Endothelial cell of umbilical vein (primary cell): Measurements from ENCODE around the gene MRTFA.

Experiments used
- POLR2A ChIP-seq: IDR thresholded peaks from 2 replicates; pipeline ENCODE4 v1.6.1; 2012; ENCODE audit warnings: low read depth, mild to moderate bottlenecking, control low read depth, low read length
- TF ChIP-seq, protein P1 (sequence below), 2 donors: IDR thresholded peaks; 1 replicate in 1 of 2; 2 replicates in 1 of 2; pipeline ENCODE4 v1.5.1; 2011; ENCODE audit warnings: low read length in 2 of 2, mild to moderate bottlenecking in 2 of 2, moderate library complexity in 2 of 2, control low read depth in 1 of 2, inconsistent platforms in 1 of 2, low read depth in 1 of 2; ENCODE audit not compliant: insufficient read depth in 1 of 2; ENCODE audit errors: extremely low read depth in 1 of 2

DNA sequence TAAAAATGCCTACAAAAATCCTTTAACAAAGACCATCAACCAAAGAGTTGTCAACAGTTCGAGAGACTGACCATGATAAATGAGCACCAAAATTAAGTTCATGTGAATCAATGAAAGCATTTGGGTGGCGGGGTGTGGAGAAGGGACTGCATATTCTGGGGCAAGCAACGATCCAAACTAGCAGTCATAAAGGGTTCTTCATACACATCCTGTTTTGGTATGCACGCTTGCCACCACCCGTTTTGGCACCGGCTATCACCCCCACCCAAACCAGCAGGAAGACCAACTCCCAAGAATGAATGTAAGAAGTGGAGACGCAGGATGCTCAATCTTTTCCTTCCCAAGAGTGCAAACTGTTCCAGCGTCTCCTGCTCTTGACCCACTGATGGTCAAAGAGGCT lies 185.3 kb downstream of the MRTFA start:
- no peak for TF ChIP-seq POLR2A
- TF ChIP-seq, protein P1, sequence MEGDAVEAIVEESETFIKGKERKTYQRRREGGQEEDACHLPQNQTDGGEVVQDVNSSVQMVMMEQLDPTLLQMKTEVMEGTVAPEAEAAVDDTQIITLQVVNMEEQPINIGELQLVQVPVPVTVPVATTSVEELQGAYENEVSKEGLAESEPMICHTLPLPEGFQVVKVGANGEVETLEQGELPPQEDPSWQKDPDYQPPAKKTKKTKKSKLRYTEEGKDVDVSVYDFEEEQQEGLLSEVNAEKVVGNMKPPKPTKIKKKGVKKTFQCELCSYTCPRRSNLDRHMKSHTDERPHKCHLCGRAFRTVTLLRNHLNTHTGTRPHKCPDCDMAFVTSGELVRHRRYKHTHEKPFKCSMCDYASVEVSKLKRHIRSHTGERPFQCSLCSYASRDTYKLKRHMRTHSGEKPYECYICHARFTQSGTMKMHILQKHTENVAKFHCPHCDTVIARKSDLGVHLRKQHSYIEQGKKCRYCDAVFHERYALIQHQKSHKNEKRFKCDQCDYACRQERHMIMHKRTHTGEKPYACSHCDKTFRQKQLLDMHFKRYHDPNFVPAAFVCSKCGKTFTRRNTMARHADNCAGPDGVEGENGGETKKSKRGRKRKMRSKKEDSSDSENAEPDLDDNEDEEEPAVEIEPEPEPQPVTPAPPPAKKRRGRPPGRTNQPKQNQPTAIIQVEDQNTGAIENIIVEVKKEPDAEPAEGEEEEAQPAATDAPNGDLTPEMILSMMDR (IDR thresholded peaks at IDR 0.05; ENCODE audit: extremely low read depth in 1 of 2, insufficient read depth in 1 of 2, low read depth in 1 of 2, low read length in 2 of 2), result no peak
